Spinal cord (tissue), 10 donors: ENCODE results near the gene PITPNC1. TPM values are rescaled to one million over a fixed set of nuclear protein-coding genes. Genes with fewer than 3 reads are reported as not detected.
"Not testable (repeated sequence)": the region's sequence is repeated elsewhere in the genome, so short reads cannot be mapped to it uniquely, and the experiment has no call there.

Source experiments
- DNase-seq, 6 donors: peaks; one replicate each; pipeline versions ENCODE4 v3.0.0 to v3.0.0-alpha.2; 2013 to 2015; ENCODE audit warnings: low spot score in 6 of 6, low read depth in 4 of 6
- H3K27ac ChIP-seq: one replicate; pipeline ENCODE4 v1.5.1; 2013; ENCODE audit warnings: low read depth, low read length, control low read depth
- H3K27me3 ChIP-seq: one replicate; pipeline ENCODE4 v1.6.1; 2013; ENCODE audit warnings: low read length; ENCODE audit not compliant: control insufficient read depth, insufficient read depth
- H3K36me3 ChIP-seq: one replicate; pipeline ENCODE4 v1.6.1; 2013; ENCODE audit warnings: low read length; ENCODE audit not compliant: control insufficient read depth, insufficient read depth
- H3K4me1 ChIP-seq: one replicate; pipeline ENCODE4 v1.6.1; 2013; ENCODE audit warnings: low read length; ENCODE audit not compliant: control insufficient read depth, insufficient read depth
- H3K4me3 ChIP-seq: one replicate; pipeline ENCODE4 v1.5.1; 2013; ENCODE audit warnings: low read depth, low read length, control low read depth
- H3K9me3 ChIP-seq: one replicate; pipeline ENCODE4 v1.6.1; 2013; ENCODE audit warnings: low read length; ENCODE audit not compliant: control insufficient read depth, insufficient read depth
- WGBS: methylation state at CpG from one replicate; pipeline ENCODE4 v1.1.5; 2013; ENCODE audit warnings: missing lambda C conversion rate; ENCODE audit not compliant: insufficient coverage; 5-methylcytosine and 5-hydroxymethylcytosine counted together
- polyA plus RNA-seq, 2 donors: library from polyadenylated mRNA; unstranded; fragments of 120-200 nt; gene quantifications; one replicate each; pipeline ENCODE4 v1.2.1, GENCODE V29; 2013; ENCODE audit not compliant: insufficient read length in 2 of 2
- total RNA-seq, 2 donors: library from RNA; depleted of rRNA in 1 of 2; stranded (reverse); fragments of 120-200 nt in 1 of 2; fragments of >200 nt in 1 of 2; gene quantifications; one replicate each; pipeline versions ENCODE4 v1.2.3 to v1.2.4, GENCODE V29; 2013 to 2014
- donor health status: healthy.

Gene PITPNC1
- total and polyA plus RNA-seq, 4 donors: 34.5 to 71.1 (median 60.8) TPM

GRCh38 chr17:67623767-67624166 is 246.7 kb downstream of the PITPNC1 start:
- DNase-seq: no peak
- H3K36me3 ChIP-seq: peaks cover 3% of the 10 kb centered on the region
- peaks cover 3% of the 10 kb centered on the region for H3K9me3 ChIP-seq
- no CpG with 5 or more reads among the region's 2 CpGs for WGBS
- no peaks in the 10 kb centered on the region for H3K27me3 ChIP-seq
- no peak overlapping the region for H3K27ac ChIP-seq
- no peak overlapping the region for H3K4me3 ChIP-seq
- peaks cover 21% of the 10 kb centered on the region for H3K4me1 ChIP-seq

GRCh38 chr17:67624886-67625656 is 248.0 kb downstream of the PITPNC1 start:
- H3K36me3 ChIP-seq: peaks cover 3% of the 10 kb centered on the region
- DNase-seq: no peak
- no peak overlapping the region for H3K4me3 ChIP-seq
- peaks cover 24% of the 10 kb centered on the region for H3K4me1 ChIP-seq
- peaks cover 3% of the 10 kb centered on the region for H3K9me3 ChIP-seq
- no peaks in the 10 kb centered on the region for H3K27me3 ChIP-seq
- 83% methylated on average over 2 of the region's 11 CpGs for WGBS
- no peak overlapping the region for H3K27ac ChIP-seq

GRCh38 chr17:67625971-67626370 is 248.9 kb downstream of the PITPNC1 start:
- H3K4me1 ChIP-seq: peaks cover 20% of the 10 kb centered on the region

GRCh38 chr17:67628580-67629013 is 251.5 kb downstream of the PITPNC1 start:
- Histone ChIP-seq H3K4me3 (no peak overlapping the region), H3K27ac (peak overlapping the region; percentile 7), H3K9me3 (peaks cover 3% of the 10 kb centered on the region), H3K4me1 (peaks cover 20% of the 10 kb centered on the region), H3K27me3 (no peaks in the 10 kb centered on the region), H3K36me3 (peaks cover 9% of the 10 kb centered on the region)
- DNase-seq: peak in 2 of 6 donors; percentile 46 to 53
- WGBS: 57% methylated on average over 7 of the region's 8 CpGs

More at GRCh38 chr17:67625971-67626370, 248.9 kb downstream of the PITPNC1 start:
- Histone ChIP-seq H3K27ac (no peak overlapping the region), H3K27me3 (no peaks in the 10 kb centered on the region), H3K36me3 (peaks cover 3% of the 10 kb centered on the region), H3K4me3 (no peak overlapping the region), H3K9me3 (peaks cover 3% of the 10 kb centered on the region)
- 96% methylated on average over 4 of the region's 4 CpGs for WGBS
- no peak for DNase-seq

- H3K27ac ChIP-seq: peak overlapping the region; percentile 35
Measured at GRCh38 chr17:67629971-67630320, 252.9 kb downstream of the PITPNC1 start.

GRCh38 chr17:67630836-67631235 is 253.8 kb downstream of the PITPNC1 start:
- H3K27me3 ChIP-seq, H3K9me3 ChIP-seq, H3K4me3 ChIP-seq, H3K27ac ChIP-seq, DNase-seq: not testable (repeated sequence)
- H3K4me1 ChIP-seq: peaks cover 15% of the 10 kb centered on the region
- peaks cover 13% of the 10 kb centered on the region for H3K36me3 ChIP-seq
- WGBS: no CpG with 5 or more reads among the region's 7 CpGs

More at GRCh38 chr17:67629971-67630320, 252.9 kb downstream of the PITPNC1 start:
- Histone ChIP-seq H3K4me1 (peaks cover 20% of the 10 kb centered on the region), H3K27me3 (no peaks in the 10 kb centered on the region), H3K9me3 (peaks cover 3% of the 10 kb centered on the region), H3K36me3 (peaks cover 16% of the 10 kb centered on the region), H3K4me3 (no peak overlapping the region)
- DNase-seq: peak in 2 of 6 donors; percentile 67 to 73
- WGBS: no CpG with 5 or more reads among the region's 4 CpGs

GRCh38 chr17:67632141-67632540 is 255.1 kb downstream of the PITPNC1 start:
- H3K27me3 ChIP-seq: no peaks in the 10 kb centered on the region
- no peak overlapping the region for H3K27ac ChIP-seq
- H3K36me3 ChIP-seq: peaks cover 13% of the 10 kb centered on the region
- H3K4me1 ChIP-seq: peaks cover 21% of the 10 kb centered on the region
- WGBS: 80% methylated on average over 3 of the region's 8 CpGs
- H3K4me3 ChIP-seq: no peak overlapping the region
- no peak for DNase-seq
- peaks cover 3% of the 10 kb centered on the region for H3K9me3 ChIP-seq

- no peak for DNase-seq
- H3K9me3 ChIP-seq: no peaks in the 10 kb centered on the region
- no peak overlapping the region for H3K27ac ChIP-seq
- H3K4me3 ChIP-seq: no peak overlapping the region
- peaks cover 15% of the 10 kb centered on the region for H3K4me1 ChIP-seq
- H3K27me3 ChIP-seq: no peaks in the 10 kb centered on the region
- whole genome bisulfite sequencing: 78% methylated on average over 6 of the region's 10 CpGs
- peaks cover 13% of the 10 kb centered on the region for H3K36me3 ChIP-seq
Measured at GRCh38 chr17:67633751-67634211, 256.7 kb downstream of the PITPNC1 start.

- peaks cover 13% of the 10 kb centered on the region for H3K36me3 ChIP-seq
- DNase-seq: no peak
- peaks cover 13% of the 10 kb centered on the region for H3K4me1 ChIP-seq
- WGBS: 87% methylated on average over 7 of the region's 7 CpGs
- no peak overlapping the region for H3K27ac ChIP-seq
- H3K4me3 ChIP-seq: no peak overlapping the region
- no peaks in the 10 kb centered on the region for H3K9me3 ChIP-seq
- no peaks in the 10 kb centered on the region for H3K27me3 ChIP-seq
Measured at GRCh38 chr17:67635681-67636080, 258.6 kb downstream of the PITPNC1 start.

GRCh38 chr17:67636312-67636711 is 259.2 kb downstream of the PITPNC1 start:
- Histone ChIP-seq H3K36me3 (peaks cover 13% of the 10 kb centered on the region), H3K27ac (no peak overlapping the region), H3K4me3 (no peak overlapping the region), H3K4me1 (peaks cover 13% of the 10 kb centered on the region), H3K9me3 (no peaks in the 10 kb centered on the region), H3K27me3 (no peaks in the 10 kb centered on the region)
- DNase-seq: no peak
- WGBS: 85% methylated on average over 6 of the region's 8 CpGs
